Measurements from ENCODE around the gene APLP2.

- no peak for TF ChIP-seq EP300 (IDR thresholded peaks at IDR 0.05; ENCODE audit: borderline replicate concordance)
- no peak for TF ChIP-seq RAD21 (IDR thresholded peaks at IDR 0.05; ENCODE audit: low read depth)
- TF ChIP-seq REST (IDR thresholded peaks at IDR 0.05; ENCODE audit: low read depth) = no peak
- no peak for TF ChIP-seq YY1 (IDR thresholded peaks at IDR 0.05; ENCODE audit: low read depth)
- no peak for TF ChIP-seq USF1 (IDR thresholded peaks at IDR 0.05)
These were observed 109.0 kb downstream of the APLP2 start for GRCh38 chr11:130178441-130179339.

All from Ishikawa (cell line).